ENCODE measurements around the gene CRHR2.

The CRHR2 gene

DNA sequence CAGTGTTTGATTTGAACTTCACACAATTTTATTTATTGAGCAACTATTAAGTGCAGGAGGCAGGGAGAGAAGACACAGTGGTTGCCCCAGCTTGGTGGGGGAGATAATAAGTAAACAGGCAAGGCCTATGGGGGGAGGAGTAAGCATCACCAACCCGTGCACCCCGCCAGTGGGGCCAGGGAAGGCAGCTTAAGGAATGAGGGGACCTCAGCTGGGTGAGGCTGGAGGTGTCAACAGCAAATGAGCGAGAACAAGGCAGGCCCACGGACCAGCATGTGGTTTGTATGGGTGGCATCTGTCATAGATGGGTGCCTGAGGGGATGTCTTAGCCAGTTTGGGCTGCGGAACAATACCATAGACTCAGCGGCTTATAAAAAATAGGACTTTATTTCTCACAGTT, 24.1 kb upstream of the CRHR2 start:
- no peak for DNase-seq

GRCh38 chr7:30705596-30705995, 23.3 kb upstream of the CRHR2 start:
- no peak for DNase-seq

DNA sequence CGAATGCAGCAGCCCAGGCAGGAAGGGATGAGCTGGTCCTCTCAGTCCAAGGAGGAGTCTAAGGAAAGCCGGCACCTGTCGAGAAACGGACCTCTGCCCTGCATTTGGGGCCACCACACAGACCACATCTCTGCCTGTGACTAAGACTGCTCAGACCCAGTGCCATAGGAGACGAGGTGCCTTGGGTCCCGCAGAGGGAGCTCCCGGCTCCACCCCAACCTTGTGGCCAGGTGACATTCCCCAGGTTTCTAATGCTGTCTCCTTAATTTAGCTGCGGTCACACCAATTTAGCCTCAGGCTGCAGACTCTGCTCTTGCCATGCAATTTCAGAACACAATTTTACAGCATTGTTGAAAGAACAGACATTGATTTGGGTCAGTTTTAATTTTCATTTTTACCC, 22.8 kb upstream of the CRHR2 start:
- DNase-seq: no peak

DNA sequence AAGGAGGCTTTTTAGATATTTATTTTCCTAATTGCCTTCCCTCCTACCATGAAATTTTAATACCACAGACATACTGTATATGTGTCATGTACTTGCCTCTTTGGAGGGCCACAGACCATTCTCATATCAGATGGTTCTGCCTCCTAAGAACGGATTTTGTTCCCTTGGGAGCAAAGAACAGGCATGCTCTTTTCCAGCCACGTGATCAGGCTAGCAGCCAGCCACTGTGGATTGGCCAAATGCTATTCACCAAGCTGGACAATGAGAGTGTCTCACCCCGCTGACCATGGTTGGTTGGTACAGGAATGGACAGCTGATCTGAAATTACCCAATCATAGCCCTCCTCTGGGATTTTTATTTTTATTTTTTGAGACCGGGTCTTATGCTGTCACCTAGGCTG, 21.5 kb upstream of the CRHR2 start:
- DNase-seq: no peak

DNA sequence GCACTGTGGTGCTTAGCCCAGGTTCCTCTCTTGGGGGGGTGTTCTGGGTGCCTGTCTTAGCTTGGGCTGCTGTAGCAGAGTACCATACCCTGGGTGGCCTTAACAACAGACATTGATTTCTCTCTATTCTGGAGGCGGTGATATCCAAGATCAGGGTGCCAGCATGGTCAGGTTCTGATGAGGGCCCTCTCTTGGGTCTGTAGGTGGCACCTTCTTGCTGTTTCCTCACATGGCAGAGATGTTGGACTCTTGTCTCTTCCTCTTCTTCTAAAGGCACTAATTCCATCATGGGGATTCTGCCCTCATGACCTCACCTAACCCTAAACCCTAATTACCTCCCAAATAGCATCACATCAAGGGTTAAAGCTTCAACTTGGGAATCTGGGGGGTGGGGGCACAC, 19.9 kb upstream of the CRHR2 start:
- no peak for DNase-seq

DNA sequence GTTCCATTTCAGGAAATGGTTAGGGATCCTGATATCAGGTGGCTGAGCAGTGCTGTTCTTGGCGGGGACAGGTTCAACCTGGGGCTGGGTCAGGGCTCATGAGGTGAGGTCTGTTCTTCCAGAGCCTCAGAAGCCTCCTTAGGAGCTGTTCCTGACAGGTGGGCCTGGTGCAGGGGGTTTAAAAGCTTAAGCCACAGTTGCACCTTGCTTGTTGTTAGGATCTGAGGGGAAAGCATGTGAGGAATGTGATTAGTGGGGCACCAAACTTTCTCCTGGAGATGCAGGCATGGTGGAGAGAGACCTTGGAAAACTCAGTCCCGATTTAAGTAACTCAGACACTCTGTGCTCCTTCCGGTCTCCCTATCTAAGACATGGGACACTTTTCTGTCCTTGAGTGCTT, 18.7 kb upstream of the CRHR2 start:
- DNase-seq: no peak

- DNase-seq: no peak
Measured at GRCh38 chr7:30699706-30700495, 17.6 kb upstream of the CRHR2 start.

GRCh38 chr7:30698481-30698880, 16.2 kb upstream of the CRHR2 start:
- DNase-seq: no peak

- no peak for DNase-seq
Measured at GRCh38 chr7:30697719-30698460, 15.6 kb upstream of the CRHR2 start.

- DNase-seq: no peak
Measured at GRCh38 chr7:30694774-30695721, 12.8 kb upstream of the CRHR2 start.

- DNase-seq: no peak
Measured at GRCh38 chr7:30694218-30694745, 12.0 kb upstream of the CRHR2 start.

DNA sequence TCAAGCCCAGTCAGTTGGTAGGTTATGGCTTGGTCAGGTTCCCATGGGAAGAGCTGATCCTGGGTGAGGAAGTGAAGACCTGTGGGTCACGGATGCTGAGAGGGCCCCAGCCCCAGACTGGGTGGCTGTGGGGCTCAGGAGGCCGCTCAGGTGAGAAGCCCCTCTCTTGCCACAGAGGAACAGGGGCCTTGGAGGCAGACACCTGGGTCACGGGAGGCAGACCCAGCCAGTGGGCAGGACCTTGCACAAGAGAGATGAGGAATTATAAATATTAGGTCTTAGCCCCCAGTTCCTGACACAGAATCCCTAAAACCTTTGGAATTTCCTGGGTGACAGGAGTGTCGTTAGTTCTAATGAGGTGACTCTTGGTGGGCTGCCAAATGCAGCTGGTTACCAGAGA, 10.6 kb upstream of the CRHR2 start:
- no peak for DNase-seq

- no peak for DNase-seq
Measured at GRCh38 chr7:30692438-30692837, 10.2 kb upstream of the CRHR2 start.

DNA sequence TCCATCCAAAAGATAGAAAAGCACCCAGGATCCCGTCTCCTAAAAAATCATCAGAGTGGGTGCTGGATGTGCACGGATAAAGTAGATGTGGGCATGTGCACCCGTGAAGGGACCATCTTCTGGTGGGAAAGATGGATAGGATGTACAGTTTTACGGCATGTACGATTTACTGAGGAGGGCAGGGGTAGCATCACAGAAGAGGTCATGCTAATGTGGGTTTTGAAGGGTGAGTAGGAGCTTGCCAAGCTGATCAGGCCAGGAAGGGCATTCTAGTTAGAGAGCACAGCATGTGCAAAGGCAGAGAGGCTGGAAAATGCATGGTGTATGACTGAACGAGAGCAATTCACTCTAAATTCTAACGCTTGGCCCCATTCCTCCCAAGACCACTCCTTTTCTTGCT, 7.8 kb upstream of the CRHR2 start:
- DNase-seq: no peak

DNA sequence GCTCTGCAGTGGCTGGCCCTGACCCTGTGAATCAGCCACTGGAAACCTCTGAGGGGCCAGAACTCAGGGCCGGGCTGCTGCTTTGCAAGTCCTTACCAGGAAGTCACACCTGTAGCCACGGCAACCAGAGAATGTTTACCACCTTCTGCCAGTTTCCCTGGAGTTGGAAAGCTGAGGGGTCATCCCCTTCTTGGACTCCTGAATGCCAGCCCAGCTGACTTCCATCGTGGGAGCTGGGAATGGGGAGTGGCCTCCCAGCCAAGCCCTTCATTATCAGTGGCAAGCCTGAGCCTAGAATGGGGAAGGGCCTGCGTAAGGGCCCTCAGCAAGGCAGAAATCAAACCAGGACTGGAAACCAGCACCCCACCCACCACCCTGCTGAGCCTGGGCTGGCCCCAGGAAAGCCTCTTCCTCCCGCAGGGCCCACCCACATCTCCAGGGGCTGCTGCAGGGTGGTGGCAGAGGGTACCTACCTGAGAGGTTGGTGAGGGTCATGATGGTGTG, 6.5 kb upstream of the CRHR2 start:
- no peak for DNase-seq

- no peak for DNase-seq
Measured at GRCh38 chr7:30687604-30688003, 5.3 kb upstream of the CRHR2 start.

DNA sequence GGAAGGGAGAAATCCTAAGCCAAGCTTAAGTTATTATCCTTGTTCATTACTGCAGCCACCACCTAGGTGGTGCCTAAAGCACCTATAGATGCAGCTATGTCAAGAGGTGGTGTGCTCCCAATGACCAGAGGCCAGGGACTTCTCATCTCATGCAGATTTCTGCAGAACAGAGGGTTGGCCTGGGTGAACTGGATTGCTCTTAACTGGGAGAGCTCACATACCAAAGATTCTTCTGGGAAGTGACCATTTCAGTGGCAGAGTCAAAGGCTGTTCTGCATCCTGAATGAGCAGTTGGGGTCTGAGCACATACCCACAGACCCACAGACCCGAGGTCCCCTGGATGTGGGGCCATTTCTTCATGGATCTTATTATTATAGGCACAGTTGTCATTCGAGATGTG, 2.1 kb upstream of the CRHR2 start:
- no peak for DNase-seq

DNA sequence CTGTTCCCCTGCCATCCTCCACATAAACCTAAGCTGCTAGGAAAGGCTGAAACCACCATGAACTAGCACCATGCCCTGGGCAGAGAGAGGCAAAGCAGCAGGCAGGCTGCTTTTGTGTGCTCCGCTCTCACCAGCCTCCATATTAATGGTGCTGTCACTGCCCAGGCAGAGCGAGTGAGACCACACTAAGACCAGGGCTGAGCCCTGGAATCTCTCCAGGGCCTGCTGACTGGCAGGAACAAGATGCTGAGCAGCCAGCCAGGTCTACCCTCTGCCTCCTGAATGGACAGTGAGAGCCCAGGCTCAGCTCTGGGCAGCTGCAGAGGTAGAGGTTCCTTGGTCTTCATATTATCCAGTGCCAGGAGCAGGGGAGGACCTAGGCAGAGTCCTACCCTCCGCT, 1.6 kb upstream of the CRHR2 start:
- no peak for DNase-seq

GRCh38 chr7:30683306-30683705, 1.1 kb upstream of the CRHR2 start:
- DNase-seq: no peak

DNA sequence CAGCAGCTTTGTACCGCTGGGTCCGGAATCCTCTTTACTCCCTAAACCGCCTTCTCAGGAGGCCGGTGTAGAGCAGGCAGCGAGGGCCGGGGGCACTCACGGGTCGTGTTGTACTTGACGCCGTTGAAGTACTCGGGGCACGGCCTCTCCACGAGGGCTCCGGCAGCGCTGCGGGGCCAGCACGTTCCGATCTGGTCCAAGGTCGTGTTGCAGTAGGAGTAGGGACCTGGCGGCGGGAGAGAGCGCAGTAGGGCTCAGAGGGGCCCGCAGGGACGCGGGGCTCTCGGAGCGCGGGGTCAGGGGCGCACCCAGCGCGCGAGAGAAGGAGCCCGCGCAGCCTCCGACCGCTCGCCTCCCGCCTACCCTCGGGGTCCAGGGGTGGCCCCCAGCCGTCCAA, 443 bp downstream of the CRHR2 start:
- DNase-seq: no peak

DNA sequence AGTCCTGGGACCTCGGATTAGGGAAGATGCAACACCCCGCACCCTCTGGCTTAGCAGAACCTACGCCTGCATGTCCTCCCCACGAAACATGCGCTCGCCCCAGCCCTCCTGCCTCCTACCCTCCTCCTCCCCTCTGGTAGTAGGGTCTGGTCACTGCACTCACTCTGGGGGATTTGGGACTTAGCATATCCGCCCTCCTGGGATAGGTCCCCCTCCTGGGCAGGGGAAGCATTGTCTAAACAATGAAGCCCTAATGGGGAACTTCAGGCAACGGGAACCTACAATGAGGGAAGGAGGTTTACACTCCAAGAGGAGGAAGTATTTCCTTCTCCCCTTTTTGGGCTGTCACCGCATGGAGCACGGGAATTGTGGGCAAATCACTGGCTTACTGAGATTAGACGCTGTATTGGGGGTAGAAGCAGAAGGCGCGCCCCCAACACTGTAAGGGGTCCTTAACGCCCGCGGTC, 892 bp downstream of the CRHR2 start:
- DNase-seq: no peak

DNA sequence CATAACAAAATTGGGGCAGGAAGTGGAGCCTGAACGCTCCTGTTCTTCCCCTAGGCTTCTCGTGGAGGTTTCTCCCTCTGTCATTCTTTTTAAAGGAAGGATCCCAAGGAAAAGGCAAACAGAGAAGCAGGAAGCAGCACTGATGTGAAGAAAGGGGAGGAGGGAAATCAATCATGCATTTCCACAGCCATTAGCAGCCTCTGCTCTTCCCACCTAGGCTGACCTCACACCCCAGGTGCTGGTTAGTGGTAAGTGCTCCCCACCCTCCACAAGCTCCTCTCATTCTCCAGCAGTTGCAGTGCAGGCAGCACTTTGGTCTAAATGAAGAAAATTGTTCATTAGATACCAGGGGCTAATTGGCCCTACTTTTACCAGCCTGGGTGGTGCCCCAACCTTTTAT, 2.6 kb downstream of the CRHR2 start:
- no peak for DNase-seq

- no peak for DNase-seq
Measured at GRCh38 chr7:30678805-30679204, 3.5 kb downstream of the CRHR2 start.

Data from NCI-H2107 (cell line).